Heart left ventricle (tissue), 16 donors: ENCODE data around the gene RARRES1. TPM values are rescaled to one million over a fixed set of nuclear protein-coding genes. Genes with fewer than 3 reads are reported as not detected.
A peak's percentile ranks its signal among the peaks of the same experiment; 100 is the strongest.

Experiments used
- ATAC-seq, 4 donors: fragments of 200-7000 bp; cut with Tn5 transposase; one replicate each; pipeline ENCODE4 v1.9.1; 2020 to 2022; ENCODE audit warnings: moderate library complexity in 4 of 4, mild to moderate bottlenecking in 3 of 4, moderate number of reproducible peaks in 1 of 4
- DNase-seq, 5 donors: peaks; one replicate each; pipeline ENCODE4 v3.0.0-alpha.2; 2020
- H3K27ac ChIP-seq, 12 donors: fragments of 200-600 bp; sonication (generic) in 4 of 12; one replicate each; pipeline versions ENCODE4 v1.5.0 to v1.8.0; 2016 to 2022; ENCODE audit warnings: mild to moderate bottlenecking in 2 of 12
- H3K27me3 ChIP-seq, 9 donors: fragments of 200-600 bp; sonication (generic) in 2 of 9; one replicate each; pipeline versions ENCODE4 v1.5.1 to v1.8.0; 2016 to 2022; ENCODE audit warnings: mild to moderate bottlenecking in 3 of 9
- H3K36me3 ChIP-seq, 9 donors: fragments of 200-600 bp; sonication (generic) in 2 of 9; one replicate each; pipeline versions ENCODE4 v1.5.0 to v1.8.0; 2018 to 2022; ENCODE audit warnings: mild to moderate bottlenecking in 2 of 9
- H3K4me1 ChIP-seq, 12 donors: fragments of 200-600 bp; sonication (generic) in 4 of 12; one replicate each; pipeline versions ENCODE4 v1.5.0 to v1.8.0; 2016 to 2022; ENCODE audit warnings: mild to moderate bottlenecking in 3 of 12
- H3K4me3 ChIP-seq, 12 donors: fragments of 200-600 bp; sonication (generic) in 4 of 12; one replicate each; pipeline versions ENCODE4 v1.5.0 to v1.8.0; 2017 to 2022; ENCODE audit warnings: mild to moderate bottlenecking in 9 of 12, moderate library complexity in 4 of 12
- H3K9me3 ChIP-seq, 12 donors: fragments of 200-600 bp; sonication (generic) in 4 of 12; one replicate each; pipeline versions ENCODE4 v1.5.0 to v1.8.0; 2016 to 2022; ENCODE audit warnings: mild to moderate bottlenecking in 1 of 12
- POLR2A ChIP-seq, 2 donors: fragments of 450-650 bp; IDR thresholded peaks; one replicate each; pipeline ENCODE4 v1.6.1; 2017; ENCODE audit warnings: antibody characterized with exemption in 2 of 2, mild to moderate bottlenecking in 2 of 2, moderate library complexity in 2 of 2
- WGBS, 4 donors: extraction: QIAGEN DNeasy Blood & Tissue Kit in 2 of 4; methylation state at CpG; one replicate each; pipeline versions ENCODE4 v1.1.5 to v1.1.7; 2013 to 2018; 5-methylcytosine and 5-hydroxymethylcytosine counted together
- intact Hi-C, 10 donors: fragments of 100-400 bp; cut with DNase I; formaldehyde crosslinking; loops; one replicate each; pipeline versions ENCODE4 v1.11.1 to v1.14.2; 2022
- polyA plus RNA-seq, 2 donors: library from polyadenylated mRNA; stranded (reverse); fragments of 200-250 nt; gene quantifications; one replicate each; pipeline ENCODE4 v1.2.3, GENCODE V29; 2013
- total RNA-seq, 9 donors: library from RNA; depleted of rRNA in 2 of 9; stranded (reverse); fragments of >200 nt in 2 of 9; fragmentation: NEBNext Ultra II Directional in 3 of 9; extraction: Animal tissue kit (Norgen Biotek cat#: 25700) in 3 of 9; gene quantifications; one replicate each; pipeline versions ENCODE4 v1.1.0 to v1.2.4, GENCODE V29; 2016 to 2023
- TF ChIP-seq, protein P1 (sequence below), 12 donors: fragments of 200-600 bp; sonication (generic) in 4 of 12; IDR thresholded peaks; one replicate each; pipeline versions ENCODE4 v1.5.0 to v1.8.0; 2018 to 2022; ENCODE audit warnings: antibody characterized with exemption in 12 of 12, mild to moderate bottlenecking in 5 of 12
- donor health status: ischemic (EF 13 %, LVEDD 7.1; RV severe dilation, severe dysfunction).
- donor health status: healthy with polysubstance abuse.
- donor health status: DM: no; HTN: yes; CAD: no.
- donor health status: DM: no; HTN: no; CAD: no.
- donor health status: ischemic (EF 25% LVEDD 6.9; RV normal size, moderate dysfunction).
- donor health status: ischemic (EF 25% LVEDD 5.7; RV mildly dilated, moderate dysfunction).
- donor health status: healthy.
- donor health status: DM: yes; HTN: yes; CAD: no.
- donor health status: ischemic (EF 35%, LVEDD 5.7; RV mildly dilated, moderate dysfunction).
- donor health status: nonischemic (EF 11% LVEDD 7.7; RV severe dilation, severe dysfunction).
- donor health status: DM: yes; HTN: yes; CAD: no.
- donor health status: PGD.
- donor health status: ischemic (EF 29% LVEDD 5.4; RV normal size, mild dysfunction).
- donor health status: nonischemic (EF 23%, LVEDD 6.1; RV moderate dilation, normal function).

RARRES1 gene
- total and polyA plus RNA-seq, 11 donors, result 0.63 to 69.4 (median 3.6) TPM

DNA sequence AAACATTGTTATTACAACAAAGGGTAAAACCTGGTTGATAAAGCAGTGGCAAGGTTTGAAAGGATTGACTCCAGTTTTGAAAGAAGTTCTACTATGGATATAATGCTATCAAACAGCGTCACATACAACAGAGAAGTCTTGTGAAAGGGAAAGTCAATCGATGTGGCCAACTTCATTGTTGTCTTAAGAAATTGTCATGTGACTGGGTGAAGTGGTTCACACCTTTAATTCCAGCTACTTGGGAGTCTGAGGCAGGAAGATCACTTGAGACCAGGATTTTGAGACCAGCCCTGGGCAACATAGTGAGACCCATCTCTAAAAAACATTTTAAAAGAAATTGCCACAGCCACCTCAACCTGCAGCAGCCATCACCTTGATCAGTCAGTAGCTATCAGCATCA is 53.6 kb downstream of the RARRES1 start:
- no peak for ATAC-seq
- Histone ChIP-seq H3K4me1 (no peaks in the 10 kb centered on the region), H3K27me3 (no peaks in the 10 kb centered on the region), H3K36me3 (peaks cover 0 to 65% (median 46%) of the 10 kb centered on the region in 9 donors), H3K9me3 (no peaks in the 10 kb centered on the region), H3K27ac (no peak overlapping the region), H3K4me3 (no peak overlapping the region)
- 95 to 97% (median 96%) methylated on average over 2 of the region's 2 CpGs for WGBS, 4 donors
- intact Hi-C loops, result no loop called here
- no peak for DNase-seq
- no peak for TF ChIP-seq POLR2A (IDR thresholded peaks at IDR 0.05)
- TF ChIP-seq, protein P1, sequence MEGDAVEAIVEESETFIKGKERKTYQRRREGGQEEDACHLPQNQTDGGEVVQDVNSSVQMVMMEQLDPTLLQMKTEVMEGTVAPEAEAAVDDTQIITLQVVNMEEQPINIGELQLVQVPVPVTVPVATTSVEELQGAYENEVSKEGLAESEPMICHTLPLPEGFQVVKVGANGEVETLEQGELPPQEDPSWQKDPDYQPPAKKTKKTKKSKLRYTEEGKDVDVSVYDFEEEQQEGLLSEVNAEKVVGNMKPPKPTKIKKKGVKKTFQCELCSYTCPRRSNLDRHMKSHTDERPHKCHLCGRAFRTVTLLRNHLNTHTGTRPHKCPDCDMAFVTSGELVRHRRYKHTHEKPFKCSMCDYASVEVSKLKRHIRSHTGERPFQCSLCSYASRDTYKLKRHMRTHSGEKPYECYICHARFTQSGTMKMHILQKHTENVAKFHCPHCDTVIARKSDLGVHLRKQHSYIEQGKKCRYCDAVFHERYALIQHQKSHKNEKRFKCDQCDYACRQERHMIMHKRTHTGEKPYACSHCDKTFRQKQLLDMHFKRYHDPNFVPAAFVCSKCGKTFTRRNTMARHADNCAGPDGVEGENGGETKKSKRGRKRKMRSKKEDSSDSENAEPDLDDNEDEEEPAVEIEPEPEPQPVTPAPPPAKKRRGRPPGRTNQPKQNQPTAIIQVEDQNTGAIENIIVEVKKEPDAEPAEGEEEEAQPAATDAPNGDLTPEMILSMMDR (IDR thresholded peaks at IDR 0.05), result no peak

DNA sequence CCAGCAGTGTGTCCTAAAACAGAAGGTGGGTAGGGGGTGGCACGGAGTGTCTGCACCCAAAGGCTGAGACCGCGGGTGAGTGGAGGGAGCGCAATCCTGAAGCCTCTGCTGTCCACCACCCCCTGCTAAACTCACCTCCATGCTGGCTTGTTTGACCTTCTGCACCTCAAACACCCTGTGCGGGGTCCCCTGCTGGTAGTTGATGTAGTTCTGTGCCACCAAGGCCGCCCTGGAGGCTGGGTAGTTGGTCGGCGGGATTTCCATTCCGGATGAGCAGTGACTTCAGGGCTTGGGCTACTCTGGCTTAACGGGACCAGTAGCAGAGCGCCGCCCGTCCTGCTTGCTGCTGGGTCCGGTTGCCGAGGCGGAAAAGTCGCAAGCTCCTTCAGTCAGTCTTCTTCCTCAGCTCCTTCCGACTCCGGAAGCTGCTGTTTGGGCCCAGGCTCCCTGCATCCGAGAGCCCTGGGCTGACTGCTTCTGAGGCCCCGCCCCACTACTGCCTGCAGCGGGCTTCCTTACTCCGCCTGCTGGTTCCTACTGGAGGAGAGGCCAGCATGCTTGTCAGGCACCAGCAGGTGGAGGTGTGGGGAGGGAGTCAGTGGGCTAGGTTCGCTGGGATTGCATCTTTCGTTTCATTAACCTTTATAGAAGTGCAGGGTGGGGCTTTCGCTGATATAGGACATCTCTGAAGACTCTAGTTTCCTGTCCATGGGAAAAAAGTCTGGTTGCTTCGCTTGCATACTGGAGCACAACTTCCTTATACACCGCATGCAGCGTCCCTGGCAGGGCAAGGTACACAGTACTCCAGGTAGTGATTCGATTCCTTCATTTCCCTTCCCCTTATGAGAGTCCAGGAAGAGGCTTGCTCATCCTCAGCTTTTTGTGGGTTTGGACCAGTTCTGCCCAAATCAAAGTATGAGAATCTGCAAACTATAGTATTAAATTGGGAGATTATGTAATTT is 59.8 kb downstream of the RARRES1 start, which contains the start of gene LXN:
LXN (minus strand) TSS at position 434 of the 962 bp plus-strand sequence; CDS start at position 264, 170 bp downstream.
- Histone ChIP-seq H3K4me1 (peaks cover 0 to 23% (median 5%) of the 10 kb centered on the region in 12 donors), H3K36me3 (peaks cover 0 to 51% (median 47%) of the 10 kb centered on the region in 9 donors), H3K9me3 (no peaks in the 10 kb centered on the region), H3K27me3 (no peaks in the 10 kb centered on the region), H3K27ac (peak within 1 kb of the TSS; percentile 4 to 82 (median 72)), H3K4me3 (peak within 1 kb of the TSS in 11 of 12 donors; percentile 21 to 68 (median 60))
- ATAC-seq (peak; percentile 95 to 99 (median 99)), DNase-seq (peak; percentile 83 to 90 (median 85))
- TF ChIP-seq, protein P1 (IDR thresholded peaks at IDR 0.05), result peak; percentile 34 to 89 (median 55)
- no peak for TF ChIP-seq POLR2A (IDR thresholded peaks at IDR 0.05)
- intact Hi-C loops, result loop anchor here in 3 of 10 donors (5.0 kb wide), 3 partner anchors 45 to 120 kb away; no protein-coding TSS in a partner anchor
- 17 to 39% (median 28%) methylated on average over 12 to 30 of the region's 30 CpGs for WGBS, 4 donors

DNA sequence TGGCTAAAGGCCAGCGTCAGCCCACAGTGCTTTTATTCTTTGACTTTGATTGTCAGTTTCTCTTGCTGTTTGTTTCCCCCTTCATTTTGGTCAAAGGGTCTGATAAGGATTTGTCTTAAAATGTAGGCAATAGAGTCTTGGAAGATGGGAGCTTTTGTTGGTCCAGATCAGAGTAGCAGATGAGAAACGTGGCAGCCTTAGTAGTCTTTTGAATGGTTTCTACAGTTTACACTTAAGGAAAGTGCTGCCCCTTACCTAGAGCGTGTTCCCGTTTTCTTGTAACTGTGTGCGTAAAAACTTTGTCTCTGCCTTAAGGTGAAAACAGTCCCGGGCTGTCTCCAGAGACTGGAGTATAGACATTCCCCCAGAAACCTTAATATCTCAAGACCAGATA is 60.4 kb downstream of the RARRES1 start:
- Histone ChIP-seq H3K27ac (peak overlapping the region; percentile 4 to 82 (median 72)), H3K4me1 (peaks cover 0 to 23% (median 5%) of the 10 kb centered on the region in 12 donors), H3K27me3 (no peaks in the 10 kb centered on the region), H3K9me3 (no peaks in the 10 kb centered on the region), H3K36me3 (peaks cover 0 to 53% (median 46%) of the 10 kb centered on the region in 9 donors), H3K4me3 (peak overlapping the region in 10 of 12 donors; percentile 44 to 68 (median 60))
- 29 to 63% (median 44%) methylated on average over 6 of the region's 6 CpGs for WGBS, 4 donors
- ATAC-seq, result peak in 3 of 4 donors; percentile 6 to 25 (median 23)
- DNase-seq, result no peak
- intact Hi-C loops, result loop anchor here in 3 of 10 donors (5.0 kb wide), 3 partner anchors 45 to 120 kb away; no protein-coding TSS in a partner anchor
- TF ChIP-seq, protein P1 (IDR thresholded peaks at IDR 0.05), result no peak
- no peak for TF ChIP-seq POLR2A (IDR thresholded peaks at IDR 0.05)

DNA sequence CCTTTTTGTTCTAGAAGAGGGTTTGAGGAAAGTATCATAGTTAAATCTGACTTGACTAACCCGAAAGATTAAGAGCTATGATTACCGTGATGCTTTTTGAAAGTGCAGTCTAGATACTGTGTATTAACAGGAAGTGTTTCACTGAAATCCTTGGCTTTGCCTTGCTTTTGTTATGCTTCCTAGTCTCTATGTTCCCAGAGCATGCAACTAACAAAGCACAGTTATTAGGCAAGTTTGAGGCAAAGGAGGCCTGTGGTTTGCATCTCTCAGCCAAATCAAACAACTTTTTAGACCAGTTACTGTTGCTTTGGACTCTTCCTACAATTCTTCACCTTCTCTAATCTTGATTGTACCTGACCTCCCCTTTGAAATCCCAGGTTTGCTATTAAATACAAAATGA is 63.8 kb downstream of the RARRES1 start:
- peaks cover 0 to 23% (median 5%) of the 10 kb centered on the region in 12 donors for H3K4me1 ChIP-seq
- no peaks in the 10 kb centered on the region for H3K27me3 ChIP-seq
- no peaks in the 10 kb centered on the region for H3K9me3 ChIP-seq
- no peak overlapping the region for H3K4me3 ChIP-seq
- H3K27ac ChIP-seq, result no peak overlapping the region
- WGBS, 4 donors, result 58 to 70% (median 62%) methylated on average over 2 of the region's 2 CpGs
- no peak for TF ChIP-seq POLR2A (IDR thresholded peaks at IDR 0.05)
- TF ChIP-seq, protein P1 (IDR thresholded peaks at IDR 0.05), result no peak
- H3K36me3 ChIP-seq, result peaks cover 0 to 77% (median 69%) of the 10 kb centered on the region in 9 donors
- peak in 1 of 4 donors; percentile 31 for ATAC-seq
- intact Hi-C loops, result loop anchor here in 2 of 10 donors (5.0 to 10.0 kb wide), 2 partner anchors 116 to 119 kb away; no protein-coding TSS in a partner anchor
- no peak for DNase-seq
